ENCODE measurements around the gene ALPG. TPM values are rescaled to one million over a fixed set of nuclear protein-coding genes. Genes with fewer than 3 reads are reported as not detected.

ALPG gene
- total RNA-seq, 2 experiments from 2014 or later = not detected

GRCh38 chr2:232418466-232419244 is 12.0 kb downstream of the ALPG start:
- ChIA-PET POLR2A (no interaction called here), CTCF (interaction anchor here (1.0 kb wide), 1 partner anchor 13 kb away, joined by 3 read pairs; no protein-coding TSS in a partner anchor)
- Mint-ChIP-seq H3K9me3 (peaks cover 3% of the 10 kb centered on the region), H3K4me3 (peak overlapping the region; percentile 34), H3K4me1 (ENCODE audit: low read depth) (peaks cover 6% of the 10 kb centered on the region), H3K27ac (no peak overlapping the region), H3K27me3 (peaks cover 48% of the 10 kb centered on the region), H3K36me3 (ENCODE audit: low read depth) (no peaks in the 10 kb centered on the region)
- ATAC-seq (peak; percentile 62), DNase-seq (peak; percentile 67)
- no peak for TF ChIP-seq CTCF (IDR thresholded peaks at IDR 0.05)
- intact Hi-C loops (cut with micrococcal nuclease) = no loop called here

- ChIA-PET POLR2A (no interaction called here), CTCF (interaction anchor here (1.0 kb wide), 1 partner anchor 13 kb away, joined by 3 read pairs; no protein-coding TSS in a partner anchor)
- peaks cover 5% of the 10 kb centered on the region for H3K4me1 Mint-ChIP-seq (ENCODE audit: low read depth)
- H3K27ac Mint-ChIP-seq = no peak overlapping the region
- intact Hi-C loops (cut with micrococcal nuclease) = no loop called here
- no peaks in the 10 kb centered on the region for H3K36me3 Mint-ChIP-seq (ENCODE audit: low read depth)
- no peak for TF ChIP-seq CTCF (IDR thresholded peaks at IDR 0.05)
- DNase-seq (peak; percentile 11), ATAC-seq (peak; percentile 66)
- peak overlapping the region; percentile 34 for H3K4me3 Mint-ChIP-seq
- H3K9me3 Mint-ChIP-seq = peaks cover 3% of the 10 kb centered on the region
- H3K27me3 Mint-ChIP-seq = peaks cover 44% of the 10 kb centered on the region
These were observed 12.8 kb downstream of the ALPG start for GRCh38 chr2:232419245-232420072.

GRCh38 chr2:232420073-232420454 is 13.4 kb downstream of the ALPG start:
- no peak overlapping the region for H3K27ac Mint-ChIP-seq
- ChIA-PET CTCF (no interaction called here), POLR2A (no interaction called here)
- no peak for TF ChIP-seq CTCF (IDR thresholded peaks at IDR 0.05)
- ATAC-seq = no peak
- H3K27me3 Mint-ChIP-seq = peaks cover 44% of the 10 kb centered on the region
- no peak overlapping the region for H3K4me3 Mint-ChIP-seq
- peaks cover 5% of the 10 kb centered on the region for H3K4me1 Mint-ChIP-seq (ENCODE audit: low read depth)
- intact Hi-C loops (cut with micrococcal nuclease) = no loop called here
- no peaks in the 10 kb centered on the region for H3K36me3 Mint-ChIP-seq (ENCODE audit: low read depth)
- DNase-seq = no peak
- H3K9me3 Mint-ChIP-seq = peaks cover 3% of the 10 kb centered on the region

- intact Hi-C loops (cut with micrococcal nuclease) = no loop called here
- Mint-ChIP-seq H3K4me1 (ENCODE audit: low read depth) (peaks cover 5% of the 10 kb centered on the region), H3K27me3 (peaks cover 44% of the 10 kb centered on the region), H3K36me3 (ENCODE audit: low read depth) (no peaks in the 10 kb centered on the region), H3K4me3 (peak overlapping the region; percentile 29), H3K27ac (no peak overlapping the region), H3K9me3 (peaks cover 3% of the 10 kb centered on the region)
- ChIA-PET CTCF (interaction anchor here (0.9 kb wide), 1 partner anchor 8 kb away, joined by 3 read pairs; no protein-coding TSS in a partner anchor), POLR2A (no interaction called here)
- peak; percentile 61 for ATAC-seq
- DNase-seq = peak; percentile 55
- TF ChIP-seq CTCF (IDR thresholded peaks at IDR 0.05) = no peak
These were observed 14.0 kb downstream of the ALPG start for GRCh38 chr2:232420463-232421188.
